Measurements from ENCODE around the gene TCFL5. TPM values are rescaled to one million over a fixed set of nuclear protein-coding genes. Genes with fewer than 3 reads are reported as not detected.

TCFL5 gene
- total RNA-seq, 4 donors from 2014 or later = 5.2 to 8.4 (median 7.2) TPM

- H3K36me3 ChIP-seq = peaks cover 0 to 62% (median 15%) of the 10 kb centered on the region in 3 donors
- WGBS, 2 donors = 12 to 22% methylated on average over 3 to 5 of the region's 6 CpGs
- no peak for DNase-seq
- H3K9me3 ChIP-seq = no peaks in the 10 kb centered on the region
- no peaks in the 10 kb centered on the region for H3K27me3 ChIP-seq
- H3K4me3 ChIP-seq = no peak overlapping the region
- H3K27ac ChIP-seq = peak overlapping the region in 1 of 4 donors; percentile 82
- TF ChIP-seq CTCF (IDR thresholded peaks at IDR 0.05) = peak in 1 of 6 experiments; percentile 12
- TF ChIP-seq POLR2A (IDR thresholded peaks at IDR 0.05) = no peak
- intact Hi-C loops (cut with DNase I) = loop anchor here (10.0 kb wide), 1 partner anchor 105 kb away; the partner anchor contains the start of gene BHLHE23
- H3K4me1 ChIP-seq = peaks cover 0 to 45% (median 22%) of the 10 kb centered on the region in 3 donors
Measured at GRCh38 chr20:62899633-62900051, 38.0 kb upstream of the TCFL5 start.

GRCh38 chr20:62898970-62899632, 37.5 kb upstream of the TCFL5 start:
- 17 to 29% methylated on average over 13 to 15 of the region's 16 CpGs for WGBS, 2 donors
- no peak for DNase-seq
- intact Hi-C loops (cut with DNase I) = loop anchor here (10.0 kb wide), 1 partner anchor 106 kb away; the partner anchor contains the start of gene BHLHE23
- H3K36me3 ChIP-seq = peaks cover 0 to 62% (median 17%) of the 10 kb centered on the region in 3 donors
- H3K27ac ChIP-seq = no peak overlapping the region
- H3K9me3 ChIP-seq = no peaks in the 10 kb centered on the region
- no peak overlapping the region for H3K4me3 ChIP-seq
- TF ChIP-seq POLR2A (IDR thresholded peaks at IDR 0.05) (no peak), CTCF (IDR thresholded peaks at IDR 0.05) (no peak)
- H3K4me1 ChIP-seq = peaks cover 0 to 45% (median 22%) of the 10 kb centered on the region in 3 donors
- no peaks in the 10 kb centered on the region for H3K27me3 ChIP-seq

- Histone ChIP-seq H3K27me3 (no peaks in the 10 kb centered on the region), H3K9me3 (no peaks in the 10 kb centered on the region), H3K27ac (no peak overlapping the region), H3K36me3 (peaks cover 6 to 62% (median 17%) of the 10 kb centered on the region in 3 donors), H3K4me3 (no peak overlapping the region), H3K4me1 (peaks cover 0 to 45% (median 22%) of the 10 kb centered on the region in 3 donors)
- TF ChIP-seq CTCF (IDR thresholded peaks at IDR 0.05) = no peak
- no peak for TF ChIP-seq POLR2A (IDR thresholded peaks at IDR 0.05)
- DNase-seq = no peak
- intact Hi-C loops (cut with DNase I) = loop anchor here (10.0 kb wide), 1 partner anchor 106 kb away; the partner anchor contains the start of gene BHLHE23
- WGBS, 2 donors = 63 to 71% methylated on average over 14 to 16 of the region's 16 CpGs
Measured at GRCh38 chr20:62898093-62898964, 36.7 kb upstream of the TCFL5 start.

GRCh38 chr20:62897666-62898065, 36.0 kb upstream of the TCFL5 start:
- Histone ChIP-seq H3K27me3 (no peaks in the 10 kb centered on the region), H3K36me3 (peaks cover 8 to 62% (median 15%) of the 10 kb centered on the region in 3 donors), H3K4me3 (no peak overlapping the region), H3K9me3 (no peaks in the 10 kb centered on the region), H3K27ac (no peak overlapping the region), H3K4me1 (peaks cover 0 to 45% (median 22%) of the 10 kb centered on the region in 3 donors)
- WGBS, 2 donors = 45 to 60% methylated on average over 8 to 11 of the region's 11 CpGs
- DNase-seq = no peak
- intact Hi-C loops (cut with DNase I) = loop anchor here (10.0 kb wide), 1 partner anchor 107 kb away; the partner anchor contains the start of gene BHLHE23
- TF ChIP-seq POLR2A (IDR thresholded peaks at IDR 0.05) = no peak
- no peak for TF ChIP-seq CTCF (IDR thresholded peaks at IDR 0.05)

All from esophagus squamous epithelium (tissue), 5 donors.